T-helper 2 cell (primary cell): ENCODE data around the gene RAD9A.
A peak's percentile ranks its signal among the peaks of the same experiment; 100 is the strongest.

Experiments
- DNase-seq, 5 experiments: peaks; one replicate each; pipeline versions ENCODE4 v3.0.0 to v3.0.0-alpha.2; 2012 to 2022

Gene RAD9A

DNA sequence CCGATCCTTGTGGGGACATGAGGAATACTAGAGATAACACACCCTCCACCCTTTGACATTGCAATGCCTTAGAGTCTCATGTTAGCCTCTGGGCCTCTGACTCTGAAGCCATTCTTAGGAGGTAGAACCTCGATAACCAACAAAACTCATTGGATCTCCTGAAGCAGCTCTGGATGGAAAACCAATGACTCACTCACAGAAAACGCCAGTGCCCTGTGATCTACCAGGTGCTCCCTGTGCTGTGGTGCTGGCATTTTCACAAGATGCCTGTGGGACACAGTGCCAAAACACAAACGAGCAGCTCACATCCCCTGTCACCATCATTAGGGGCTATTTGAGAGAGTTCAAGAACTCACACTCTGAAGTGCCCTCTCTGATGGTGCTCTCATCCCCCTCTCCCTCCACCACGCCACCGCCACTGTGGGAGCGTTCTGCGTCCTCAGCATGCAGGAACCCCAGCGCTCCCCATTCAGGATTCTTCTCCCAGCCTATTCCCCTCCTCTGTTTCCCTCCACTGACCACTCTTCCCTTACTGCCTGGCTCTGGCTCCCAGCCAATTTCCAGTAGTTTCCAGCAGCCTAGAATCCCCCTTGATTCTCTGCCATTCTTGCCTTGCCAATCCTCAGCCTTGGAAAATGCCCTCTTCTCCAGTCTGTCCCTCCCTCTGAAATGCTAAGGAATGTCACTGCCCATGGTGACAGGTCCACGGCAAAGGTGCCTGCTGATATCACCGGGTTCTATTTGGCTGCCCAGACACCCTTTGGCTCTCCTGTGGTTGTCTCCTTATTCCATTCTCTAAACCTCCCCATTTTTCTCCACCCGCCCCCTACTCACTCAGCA is 33.7 kb upstream of the RAD9A start:
- no peak for DNase-seq

DNA sequence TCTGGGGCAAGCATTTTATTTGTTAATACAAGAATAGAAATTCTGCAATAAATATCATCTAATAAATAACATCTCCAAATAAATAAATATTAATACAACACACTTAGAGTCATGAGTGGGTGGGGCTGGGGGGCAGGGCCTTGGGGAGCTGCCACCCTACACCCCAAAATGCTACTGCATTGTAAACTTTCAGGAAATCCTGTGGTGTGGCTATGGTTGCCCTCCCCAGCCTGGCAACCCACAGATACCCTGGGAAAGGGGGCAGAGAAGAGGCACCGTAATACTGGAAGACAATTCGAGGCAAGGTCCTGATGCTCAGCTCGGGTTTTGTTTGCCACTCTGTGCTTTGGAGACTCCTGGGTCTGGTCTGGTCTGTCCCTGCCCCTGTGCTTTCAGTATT is 27.6 kb upstream of the RAD9A start:
- DNase-seq = no peak

DNA sequence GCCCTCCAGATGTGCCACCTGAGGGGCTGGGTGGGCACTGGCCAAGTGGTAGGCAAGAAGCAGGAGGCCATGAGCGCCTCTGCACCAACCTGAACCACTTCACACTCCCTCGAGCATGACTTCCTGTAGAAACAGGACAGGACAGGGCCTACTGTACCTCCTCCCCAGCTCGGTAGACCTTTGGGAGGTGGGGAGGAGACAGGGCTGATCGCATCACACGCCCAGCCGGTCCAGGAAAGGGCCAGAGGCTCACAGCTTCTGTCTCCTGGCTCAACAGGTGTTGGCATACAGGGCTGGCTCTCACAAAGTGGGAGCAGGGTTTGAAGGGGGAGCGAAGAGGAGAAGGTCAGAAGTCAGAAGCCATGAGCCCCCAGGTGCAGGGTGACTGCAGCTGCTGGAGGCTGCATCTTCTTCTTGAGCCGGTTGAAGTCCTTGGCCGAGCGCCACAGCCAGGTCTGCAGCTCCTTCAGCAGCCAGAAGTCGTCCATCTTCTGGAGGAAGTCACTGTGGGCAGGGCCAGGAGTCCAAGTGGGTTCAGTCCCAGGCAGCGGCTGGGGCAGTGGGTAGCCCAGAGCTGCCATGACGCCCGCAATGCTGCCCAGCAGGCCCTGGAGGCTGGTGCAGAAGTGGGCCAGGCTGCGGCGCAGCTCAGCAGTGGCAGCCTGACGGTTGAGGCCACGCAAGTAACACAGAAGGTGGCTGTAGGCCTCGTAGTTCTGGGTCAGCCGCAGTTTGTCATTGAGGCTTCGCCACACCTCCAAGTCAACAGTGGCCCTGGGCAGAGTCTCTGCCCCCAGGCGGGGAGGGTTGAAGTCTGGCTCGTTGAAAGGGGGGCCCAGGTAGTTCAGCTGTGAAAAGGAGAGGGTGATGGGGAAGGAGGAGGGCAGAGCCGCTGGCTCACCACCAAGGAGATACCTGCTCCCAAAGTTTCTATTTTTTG is 26.7 kb upstream of the RAD9A start:
- no peak for DNase-seq

DNA sequence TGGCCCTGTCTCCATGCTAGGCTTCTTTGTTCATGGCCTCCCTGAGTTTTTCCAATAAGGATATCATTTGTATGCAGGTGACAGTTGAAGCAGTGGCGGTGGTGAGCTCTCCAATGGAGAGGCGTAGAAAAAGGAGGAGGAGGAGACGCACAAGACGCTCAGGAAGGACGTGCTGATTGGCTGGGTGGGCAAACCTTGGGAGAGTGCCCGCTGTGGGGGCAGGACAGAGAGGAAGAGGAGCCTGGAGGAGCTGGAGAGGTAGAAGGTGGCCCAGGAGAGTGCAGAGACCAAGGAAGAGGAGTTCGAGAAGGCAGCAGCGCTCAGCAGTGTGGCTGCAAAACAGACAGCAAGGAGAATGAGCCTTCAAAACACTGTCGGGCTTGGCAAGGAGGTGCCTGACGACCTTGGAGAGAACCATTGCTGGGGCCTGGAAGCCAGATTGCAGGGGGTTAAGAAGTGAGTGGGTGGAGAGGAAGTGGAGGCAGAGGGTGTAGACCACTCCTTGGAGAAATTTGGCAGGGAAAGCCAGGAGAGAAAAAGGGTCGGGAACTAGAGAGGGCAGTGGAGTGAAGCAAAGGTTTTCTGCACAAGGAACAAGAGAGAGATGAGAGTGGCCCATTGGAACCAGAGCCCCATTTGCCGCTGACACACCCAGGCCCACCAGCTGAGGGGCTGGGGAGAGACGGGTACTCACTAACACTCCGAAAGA is 25.9 kb upstream of the RAD9A start:
- DNase-seq = no peak

DNA sequence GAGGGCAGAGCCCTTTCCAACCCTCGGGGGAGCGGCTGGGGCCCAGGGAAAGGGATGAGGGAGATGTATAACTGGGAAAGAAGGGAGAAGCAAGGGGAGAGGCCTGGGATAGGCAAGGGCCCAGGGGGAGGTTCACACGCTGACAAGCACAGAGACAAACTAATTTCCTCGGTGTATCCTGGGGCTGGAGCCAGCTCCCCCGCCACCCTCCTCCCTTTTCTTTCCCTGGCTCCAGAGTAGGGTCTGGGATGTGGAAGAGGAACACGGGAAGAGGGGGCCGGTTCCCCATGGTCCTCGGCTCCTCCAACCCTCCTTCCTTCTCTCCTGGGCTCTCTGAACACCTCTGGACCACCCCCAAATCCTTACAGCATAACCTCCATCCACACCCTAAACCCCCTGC is 25.2 kb upstream of the RAD9A start:
- no peak for DNase-seq

DNA sequence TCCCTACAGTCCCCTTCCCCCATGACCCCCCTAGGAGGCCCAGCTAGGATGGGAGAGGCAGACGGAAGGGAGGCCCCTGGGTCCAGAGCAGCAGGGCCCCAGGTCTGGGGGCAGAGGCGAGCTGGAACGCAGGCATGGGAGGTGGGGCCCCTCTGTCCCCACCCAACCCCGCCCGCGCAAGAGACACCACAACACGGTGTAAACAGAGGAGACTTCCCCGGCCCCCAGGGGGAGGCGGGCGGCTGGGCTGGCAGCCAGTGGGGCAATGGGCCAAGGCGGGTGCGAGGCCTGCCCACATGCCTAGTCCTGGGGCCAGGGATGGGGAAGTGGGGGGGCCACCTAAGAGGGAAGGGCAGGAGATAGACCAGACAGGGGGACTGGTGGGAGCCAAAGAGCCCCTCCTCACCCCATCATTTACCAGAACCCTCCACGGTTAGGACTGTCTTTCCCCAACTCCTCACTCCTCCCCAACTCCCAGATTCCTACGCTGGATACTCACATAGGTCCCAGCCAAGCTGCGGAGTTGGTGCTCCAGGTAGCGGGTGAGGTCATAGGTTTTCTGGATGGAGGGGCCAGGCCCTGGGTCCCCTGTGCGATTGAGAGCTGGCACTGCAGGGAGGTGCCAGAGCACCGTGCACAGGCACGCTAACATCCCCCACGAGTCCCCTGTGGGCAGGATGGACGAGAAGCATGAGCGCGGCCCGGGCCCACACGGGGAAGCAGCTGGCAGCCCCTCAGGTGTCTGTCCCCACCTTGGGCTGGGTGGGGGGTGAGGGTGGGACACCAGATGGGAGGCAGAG is 24.6 kb upstream of the RAD9A start:
- DNase-seq = no peak

DNA sequence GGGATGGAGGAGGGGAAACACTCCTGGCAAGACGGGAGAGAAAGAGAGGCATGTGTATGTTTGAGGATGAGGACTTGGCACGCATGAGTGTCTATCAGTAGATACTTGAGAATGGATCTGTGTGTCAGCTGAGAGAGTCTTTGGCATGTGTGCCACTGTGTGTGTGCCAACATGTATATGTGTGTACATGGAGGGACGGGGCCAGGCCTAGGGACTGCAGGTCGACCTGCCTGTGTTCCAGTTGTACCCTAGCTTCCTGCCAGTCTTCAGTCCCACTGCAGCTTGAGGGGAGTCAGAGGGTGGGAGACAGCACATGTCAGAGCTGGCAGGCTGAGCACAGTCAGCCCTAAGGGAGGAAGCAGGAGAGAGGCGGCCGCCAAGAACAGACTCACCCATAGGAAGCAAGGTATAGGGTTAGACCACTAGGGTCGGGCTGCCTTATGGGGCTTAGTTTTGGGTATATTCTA is 24.0 kb upstream of the RAD9A start:
- no peak for DNase-seq

DNA sequence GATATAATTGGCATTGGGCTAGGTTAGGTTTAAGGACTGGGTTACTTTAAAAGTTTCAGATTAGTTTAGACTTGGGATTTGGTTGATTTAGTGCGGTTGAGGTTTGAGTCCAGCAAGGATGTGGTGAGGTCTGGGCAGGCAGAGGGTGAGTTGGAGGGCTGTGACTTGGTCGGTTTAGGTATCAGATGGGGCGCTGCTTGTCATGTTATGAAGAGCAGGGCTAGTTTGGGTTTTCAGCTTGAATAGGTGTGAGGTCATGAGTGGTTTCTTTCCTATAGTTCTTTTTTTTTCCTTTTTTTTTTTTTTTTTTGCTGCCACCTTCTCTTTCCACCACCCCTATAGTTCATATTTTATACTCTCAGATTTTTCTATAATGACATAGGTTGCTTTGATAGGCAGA is 23.2 kb upstream of the RAD9A start:
- peak in 1 of 5 experiments; percentile 65 for DNase-seq

DNA sequence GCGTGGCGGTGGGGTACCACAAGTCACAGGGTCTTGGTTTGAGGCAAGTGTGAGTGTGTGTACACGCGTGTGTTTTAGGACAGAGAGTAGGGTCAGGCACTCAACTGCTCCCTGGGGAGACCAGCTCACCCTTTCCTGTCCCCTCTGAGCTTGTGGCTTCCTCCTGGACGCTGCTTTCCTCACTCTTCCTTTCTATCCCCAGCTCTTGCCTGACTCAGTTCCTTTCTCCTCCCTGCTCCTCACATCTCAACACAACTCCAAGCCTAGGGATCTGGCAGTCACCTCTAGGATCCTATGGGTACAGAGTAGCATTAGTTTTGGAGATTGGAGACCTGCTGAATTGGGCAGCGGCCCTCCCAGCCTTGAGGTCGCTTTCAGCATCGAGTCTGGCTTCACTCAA is 22.5 kb upstream of the RAD9A start:
- DNase-seq = no peak

DNA sequence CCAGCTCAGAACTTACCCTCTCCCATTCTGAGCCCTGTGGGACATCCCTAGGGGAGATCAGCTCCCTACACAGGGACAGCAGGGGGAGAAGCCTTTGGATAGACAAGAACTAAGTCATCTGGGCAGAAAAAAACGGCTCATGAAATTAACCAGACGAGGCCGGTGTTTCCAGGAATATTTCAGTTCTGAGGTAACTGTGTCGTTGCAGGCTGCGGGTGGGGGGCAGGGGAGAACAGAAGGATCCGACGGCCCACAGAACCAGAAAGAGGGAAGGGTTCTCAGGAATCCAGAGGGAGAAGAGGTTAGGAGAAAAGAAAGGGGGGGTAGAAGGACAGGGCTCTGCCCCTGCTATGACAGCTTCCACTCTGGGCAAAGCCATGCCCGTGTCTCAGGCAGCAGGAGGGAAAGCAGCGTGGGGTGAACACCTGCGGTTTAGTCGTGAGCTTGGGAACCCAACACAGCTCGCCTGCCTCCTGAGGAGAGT is 21.9 kb upstream of the RAD9A start:
- DNase-seq = no peak

DNA sequence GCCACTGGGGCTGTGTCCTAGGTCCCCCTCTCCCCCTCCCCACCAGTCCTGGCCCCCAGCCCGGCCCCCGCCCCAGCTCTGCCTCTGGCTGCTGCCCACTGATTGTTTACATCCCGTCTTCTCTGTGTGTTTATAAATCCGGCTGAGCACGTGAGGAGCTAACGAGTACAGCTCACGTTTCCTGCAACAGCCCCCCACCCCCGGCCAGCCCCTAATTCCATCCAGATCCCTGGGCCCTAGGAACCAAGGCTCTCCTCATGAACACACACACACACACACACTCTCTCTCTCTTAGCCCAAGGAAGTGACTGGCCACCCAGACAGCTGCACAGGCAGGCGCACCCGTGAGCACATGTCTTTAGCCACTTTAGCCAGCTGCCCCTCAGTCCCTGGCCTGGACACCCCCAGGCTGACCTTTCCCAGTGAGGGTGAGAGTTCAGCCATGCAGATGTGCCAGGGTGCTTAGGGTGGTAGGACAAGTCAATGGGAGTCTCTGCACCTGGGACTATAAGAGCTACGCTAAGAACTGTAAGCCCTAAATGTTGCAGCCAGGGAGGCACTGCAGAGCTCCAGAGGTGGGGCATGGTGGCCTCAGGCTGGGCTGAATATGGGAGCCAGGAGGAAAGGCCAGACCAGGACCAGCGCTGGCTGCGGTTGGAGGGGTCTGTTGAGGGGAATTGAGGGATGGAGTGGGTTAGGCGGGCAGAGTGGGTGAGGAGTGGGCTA is 21.3 kb upstream of the RAD9A start:
- no peak for DNase-seq

DNA sequence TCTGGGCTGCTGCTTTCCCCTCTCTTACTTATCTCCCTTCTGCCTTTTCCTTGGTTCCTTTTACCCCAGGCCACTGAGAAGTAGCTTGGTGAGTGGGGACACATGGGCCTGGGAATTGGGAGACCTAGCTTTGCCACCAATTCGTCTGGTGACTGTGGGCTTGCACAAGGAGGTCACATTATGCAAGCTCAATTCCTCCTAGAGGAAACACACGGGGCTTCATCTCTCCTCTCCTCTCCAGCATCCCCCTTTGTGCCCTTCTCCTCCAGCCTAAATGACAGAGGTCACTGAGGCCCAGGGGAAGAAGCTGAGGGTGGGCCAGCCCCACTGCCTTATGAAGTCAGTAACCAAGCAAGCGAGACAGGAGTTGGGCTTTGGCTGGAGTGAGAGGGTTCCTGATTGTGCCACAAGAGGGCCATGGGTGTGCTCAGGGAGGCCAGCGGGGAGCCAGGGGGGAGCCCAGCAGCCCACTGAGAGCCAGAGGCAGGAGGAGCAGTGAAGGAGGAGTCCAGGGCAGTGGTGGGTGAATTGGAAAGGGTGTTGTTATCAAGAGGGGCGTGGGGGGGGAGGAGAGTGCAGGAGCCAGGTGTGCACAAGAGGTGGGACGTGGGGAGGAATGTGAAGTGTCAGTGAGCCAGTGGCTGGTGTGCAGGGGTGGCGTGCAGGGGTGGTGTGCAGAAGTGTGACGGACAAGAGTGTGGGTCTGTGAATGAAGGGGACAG is 20.4 kb upstream of the RAD9A start:
- peak in 2 of 5 experiments; percentile 27 to 38 for DNase-seq

DNA sequence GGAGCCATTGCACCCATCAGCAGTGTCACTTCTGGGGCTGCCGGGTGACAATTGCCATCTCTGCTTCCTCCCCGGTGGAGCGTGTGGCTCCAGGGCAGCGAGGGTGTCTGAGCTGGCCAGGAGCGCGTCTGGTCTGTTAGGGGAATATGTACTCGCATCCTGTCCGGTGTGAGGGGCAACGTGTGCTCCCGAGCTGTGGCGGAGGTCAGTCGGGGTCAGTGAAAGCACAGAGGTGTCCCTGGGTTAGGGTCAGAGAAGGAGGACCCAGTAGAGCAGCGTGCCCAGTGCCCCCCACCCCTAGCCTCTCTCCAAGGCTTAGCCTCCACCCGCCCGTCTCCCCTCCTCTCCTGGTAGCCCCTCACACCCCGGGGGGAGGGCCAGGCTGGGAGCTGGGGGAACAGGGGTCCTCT is 19.9 kb upstream of the RAD9A start:
- peak in 1 of 5 experiments; percentile 15 for DNase-seq

DNA sequence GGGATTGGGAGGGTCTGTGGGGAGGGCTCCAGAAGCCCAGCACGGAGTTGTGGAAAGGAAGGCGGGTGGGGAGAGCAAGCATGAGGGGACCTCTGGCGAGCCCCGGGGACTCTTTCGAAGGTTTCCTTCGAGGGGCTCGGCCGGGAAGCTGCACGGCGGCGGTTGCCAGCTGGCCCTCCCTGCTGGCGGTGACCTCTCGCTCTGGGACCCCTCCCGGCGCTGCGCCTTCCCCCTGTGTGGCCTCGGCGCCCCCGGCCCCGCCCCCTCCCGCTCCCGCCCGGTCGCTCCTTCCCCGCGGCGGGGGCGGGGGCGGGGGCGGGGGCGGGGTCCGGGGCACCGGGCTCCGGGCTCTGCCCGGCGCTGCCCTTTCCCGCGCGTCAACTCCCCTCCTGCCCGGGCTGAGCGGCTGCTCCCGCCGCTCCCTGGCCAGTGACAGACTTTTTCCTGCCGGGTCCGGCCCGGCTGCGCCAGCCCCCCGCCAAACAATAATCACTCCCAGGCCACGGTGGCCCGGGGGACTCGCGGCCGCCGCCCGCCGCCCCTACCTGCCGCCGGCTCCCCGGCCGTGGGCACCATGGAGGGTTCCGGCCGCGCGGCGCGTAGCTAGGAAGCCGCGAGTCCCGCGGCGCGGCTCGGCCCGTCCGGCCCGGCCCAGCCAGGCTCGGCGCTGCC is 19.3 kb upstream of the RAD9A start:
- DNase-seq = no peak

DNA sequence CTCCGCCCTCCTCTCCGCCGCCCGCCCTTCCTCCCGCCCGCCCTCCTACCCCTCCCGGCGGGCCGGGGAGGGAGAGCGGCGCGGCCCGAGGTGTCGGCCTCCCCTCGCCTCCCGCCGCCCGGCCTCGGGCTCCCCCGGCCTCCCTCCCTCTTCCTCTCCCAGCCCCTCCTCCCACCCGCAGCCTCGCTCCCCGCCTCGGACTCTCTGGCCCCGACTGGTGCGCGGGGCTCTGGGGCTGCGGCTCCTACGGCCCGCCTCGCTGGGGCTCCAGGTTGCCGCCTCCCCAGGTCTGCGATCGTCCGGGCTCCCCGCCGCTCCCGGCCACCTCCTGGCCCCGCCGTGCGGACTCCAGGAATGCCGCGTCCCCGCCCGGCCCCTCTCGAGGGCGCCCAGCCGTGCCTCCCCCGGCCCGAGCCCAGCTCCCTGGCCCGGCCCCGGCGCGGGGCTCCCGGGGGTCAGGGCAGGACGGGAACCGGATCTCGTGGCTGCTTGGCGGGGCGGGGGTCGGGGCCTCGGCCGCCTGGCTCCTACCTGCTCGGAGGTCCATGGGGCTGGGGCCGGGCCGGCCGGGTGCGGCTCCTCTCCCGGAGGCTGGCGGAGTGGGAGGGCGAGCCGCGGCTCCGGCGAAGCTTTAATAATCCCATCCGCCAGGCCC is 18.7 kb upstream of the RAD9A start, which contains the start of gene CLCF1:
TSS of gene CLCF1 (minus strand) at position 606 of the 655 bp plus-strand sequence. CDS start at position 547, 59 bp downstream.
- peak in 3 of 5 experiments; percentile 20 to 39 (median 27) for DNase-seq

DNA sequence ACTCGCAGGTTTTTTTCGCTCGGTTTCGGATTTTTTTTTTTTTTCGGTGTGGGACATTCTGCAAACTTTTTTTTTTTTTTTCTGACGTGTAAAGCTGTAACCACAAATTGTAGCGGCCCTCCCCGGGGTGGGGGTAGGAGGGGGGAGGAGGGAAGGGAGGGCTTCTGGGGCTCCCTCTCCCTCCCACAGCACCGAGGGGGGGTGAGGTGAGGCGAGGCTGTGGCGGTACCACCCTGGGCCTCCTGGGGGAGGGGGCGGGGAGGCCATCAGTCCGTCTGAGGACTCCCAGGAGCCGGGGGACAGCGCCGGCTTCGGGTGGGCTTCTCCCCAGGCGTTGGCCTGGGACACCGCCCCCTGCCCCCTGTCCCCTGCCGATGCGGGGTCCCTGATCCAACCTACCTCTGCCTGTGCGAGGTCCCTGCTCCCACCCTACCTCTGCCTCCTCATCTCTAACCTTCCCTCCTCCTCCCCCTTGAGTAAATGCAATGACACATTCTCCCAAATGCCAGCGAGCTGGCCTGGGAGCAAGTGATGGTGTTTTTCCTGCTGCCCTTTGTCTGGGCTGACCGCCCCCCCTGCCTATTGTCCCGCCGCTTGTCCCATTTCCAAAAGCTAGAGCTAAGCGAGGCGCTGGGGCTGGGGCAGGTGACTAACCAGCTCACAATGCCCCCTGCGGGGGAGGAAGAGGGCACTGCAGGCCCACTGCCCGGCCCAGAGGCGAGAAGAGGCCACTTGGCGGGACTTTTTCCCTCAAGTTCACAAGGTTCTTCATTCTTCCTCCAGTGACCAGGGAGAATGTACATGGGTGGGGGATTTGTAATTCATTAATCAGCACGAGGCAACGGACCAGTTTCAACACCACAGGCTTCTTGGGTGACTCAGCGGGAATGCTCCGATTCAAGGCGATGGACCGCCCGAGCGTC is 17.9 kb upstream of the RAD9A start:
- DNase-seq = peak; percentile 51 to 88 (median 82)

DNA sequence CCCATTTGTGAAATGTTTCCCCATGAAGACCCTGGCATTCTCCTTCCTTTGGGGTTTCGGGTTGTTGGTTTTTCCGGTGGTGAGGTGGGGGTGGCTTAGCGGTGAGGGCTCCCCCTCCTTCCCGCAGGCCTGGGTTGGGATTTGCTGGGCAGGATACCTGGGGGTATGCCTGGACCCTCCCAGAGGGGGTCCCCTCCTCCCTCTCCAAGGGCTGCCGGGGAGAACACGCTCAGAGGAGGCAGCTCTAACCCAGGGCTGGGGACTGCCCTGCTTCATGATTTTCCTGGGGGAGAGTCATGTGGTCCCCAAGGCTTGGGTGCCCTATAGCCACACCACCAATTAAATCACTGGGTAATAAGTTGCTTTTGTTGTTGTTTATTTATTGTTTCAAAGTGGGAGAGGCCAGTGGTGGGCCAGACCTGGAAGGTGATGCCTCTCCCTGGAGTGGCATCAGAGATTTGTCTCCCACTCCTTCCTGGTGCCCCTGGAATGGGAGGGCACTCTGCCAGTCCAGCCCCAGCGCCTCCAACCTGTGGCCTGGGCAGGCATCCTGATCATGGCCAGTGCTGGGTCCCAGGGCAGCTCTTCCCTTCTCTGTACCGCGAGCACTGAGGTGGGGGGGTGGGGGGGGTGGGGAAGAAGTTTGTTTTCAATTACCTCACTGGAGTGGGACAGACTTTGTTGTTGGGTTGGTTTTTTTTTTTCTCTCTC is 17.1 kb upstream of the RAD9A start:
- DNase-seq = no peak
